ENCODE results near the gene TRIM17. TPM values are rescaled to one million over a fixed set of nuclear protein-coding genes. Genes with fewer than 3 reads are reported as not detected.

TRIM17 gene
- total RNA-seq, 1 experiment from 2014 or later = 55.5 TPM

- Histone ChIP-seq H4K20me1 (ENCODE audit: insufficient read depth) (no peaks in the 10 kb centered on the region), H3K9me2 (ENCODE audit: insufficient read depth) (no peaks in the 10 kb centered on the region), H3K4me1 (replicated peaks; ENCODE audit: insufficient read depth) (peaks cover 54% of the 10 kb centered on the region), H3K79me2 (ENCODE audit: low read depth) (peaks cover 44% of the 10 kb centered on the region), H3K27ac (peak overlapping the region; percentile 68; the same call in 1 of the 2 replicates), H3K27me3 (ENCODE audit: insufficient read depth, low read depth) (no peaks in the 10 kb centered on the region), H3K4me2 (0 out of 2 replicates have a peak overlapping the region, but pooled peaks have one; percentile 9), H3K4me3 (no peak overlapping the region), H3K9me3 (ENCODE audit: insufficient read depth, low read depth) (no peaks in the 10 kb centered on the region), H3F3A (ENCODE audit: insufficient read depth, low read depth) (peaks cover 29% of the 10 kb centered on the region), H3K36me3 (ENCODE audit: low read depth) (0 out of 2 replicates have a peak, but pooled peaks cover 5% of the 10 kb centered on the region), H2AFZ (no peak overlapping the region)
- CTCF ChIA-PET = interaction anchor here (0.7 kb wide), 1 partner anchor 652 kb away, joined by 6 read pairs; no protein-coding TSS in a partner anchor
- POLR2A ChIA-PET (ENCODE audit: unreplicated experiment) = no interaction called here
- no TSS peak for BruUV-seq (replicated peaks)
- TF ChIP-seq CTCF (conservative IDR thresholded peaks at IDR 0.05) = no peak
- TF ChIP-seq EZH2 (IDR thresholded peaks at IDR 0.05; ENCODE audit: low read depth) = no peak
- DNase-seq = no peak
- intact Hi-C loops (cut with micrococcal nuclease; ENCODE audit: unreplicated experiment) = loop anchor here (10.0 kb wide), 1 partner anchor 813 kb away; no protein-coding TSS in a partner anchor
These were observed 4.9 kb downstream of the TRIM17 start for GRCh38 chr1:228411548-228412430.

GRCh38 chr1:228411121-228411520, 5.5 kb downstream of the TRIM17 start:
- no peaks in the 10 kb centered on the region for H3K9me3 ChIP-seq (ENCODE audit: insufficient read depth, low read depth)
- CTCF ChIA-PET = no interaction called here
- peaks cover 29% of the 10 kb centered on the region for H3F3A ChIP-seq (ENCODE audit: insufficient read depth, low read depth)
- BruUV-seq (replicated peaks) = no TSS peak
- TF ChIP-seq EZH2 (IDR thresholded peaks at IDR 0.05; ENCODE audit: low read depth) (no peak), CTCF (conservative IDR thresholded peaks at IDR 0.05) (no peak)
- POLR2A ChIA-PET (ENCODE audit: unreplicated experiment) = no interaction called here
- intact Hi-C loops (cut with micrococcal nuclease; ENCODE audit: unreplicated experiment) = loop anchor here (10.0 kb wide), 1 partner anchor 814 kb away; no protein-coding TSS in a partner anchor
- H3K27ac ChIP-seq = no peak overlapping the region
- H3K27me3 ChIP-seq (ENCODE audit: insufficient read depth, low read depth) = no peaks in the 10 kb centered on the region
- H3K4me1 ChIP-seq (replicated peaks; ENCODE audit: insufficient read depth) = peaks cover 54% of the 10 kb centered on the region
- no peaks in the 10 kb centered on the region for H4K20me1 ChIP-seq (ENCODE audit: insufficient read depth)
- H3K4me3 ChIP-seq = no peak overlapping the region
- H3K4me2 ChIP-seq = no peak overlapping the region
- no peak overlapping the region for H2AFZ ChIP-seq
- H3K9me2 ChIP-seq (ENCODE audit: insufficient read depth) = no peaks in the 10 kb centered on the region
- H3K79me2 ChIP-seq (ENCODE audit: low read depth) = peaks cover 49% of the 10 kb centered on the region
- no peak for DNase-seq
- H3K36me3 ChIP-seq (ENCODE audit: low read depth) = 0 out of 2 replicates have a peak, but pooled peaks cover 5% of the 10 kb centered on the region

GRCh38 chr1:228410671-228411070, 6.0 kb downstream of the TRIM17 start:
- 0 out of 2 replicates have a peak, but pooled peaks cover 5% of the 10 kb centered on the region for H3K36me3 ChIP-seq (ENCODE audit: low read depth)
- no peaks in the 10 kb centered on the region for H3K9me3 ChIP-seq (ENCODE audit: insufficient read depth, low read depth)
- H4K20me1 ChIP-seq (ENCODE audit: insufficient read depth) = 0 out of 2 replicates have a peak, but pooled peaks cover under 1% of the 10 kb centered on the region
- peaks cover 50% of the 10 kb centered on the region for H3K4me1 ChIP-seq (replicated peaks; ENCODE audit: insufficient read depth)
- no peak overlapping the region for H3K4me3 ChIP-seq
- CTCF ChIA-PET = no interaction called here
- intact Hi-C loops (cut with micrococcal nuclease; ENCODE audit: unreplicated experiment) = loop anchor here (10.0 kb wide), 1 partner anchor 814 kb away; no protein-coding TSS in a partner anchor
- H2AFZ ChIP-seq = no peak overlapping the region
- H3K4me2 ChIP-seq = no peak overlapping the region
- POLR2A ChIA-PET (ENCODE audit: unreplicated experiment) = no interaction called here
- no peaks in the 10 kb centered on the region for H3K27me3 ChIP-seq (ENCODE audit: insufficient read depth, low read depth)
- H3F3A ChIP-seq (ENCODE audit: insufficient read depth, low read depth) = peaks cover 29% of the 10 kb centered on the region
- BruUV-seq (replicated peaks) = no TSS peak
- no peak for DNase-seq
- no peak overlapping the region for H3K27ac ChIP-seq
- peaks cover 49% of the 10 kb centered on the region for H3K79me2 ChIP-seq (ENCODE audit: low read depth)
- TF ChIP-seq EZH2 (IDR thresholded peaks at IDR 0.05; ENCODE audit: low read depth) = no peak
- no peak for TF ChIP-seq CTCF (conservative IDR thresholded peaks at IDR 0.05)
- H3K9me2 ChIP-seq (ENCODE audit: insufficient read depth) = no peaks in the 10 kb centered on the region
